IPS-15b (cell line): ENCODE measurements around the gene DHX9.
"Not testable (repeated sequence)": the region's sequence is repeated elsewhere in the genome, so short reads cannot be mapped to it uniquely, and the experiment has no call there.

ENCODE experiments used
- H3K27me3 ChIP-seq: one replicate; pipeline ENCODE4 v1.6.1; 2013; ENCODE audit warnings: low read length; ENCODE audit not compliant: control insufficient read depth, insufficient read depth
- H3K36me3 ChIP-seq: one replicate; pipeline ENCODE4 v1.6.1; 2013; ENCODE audit warnings: low read length; ENCODE audit not compliant: control insufficient read depth, insufficient read depth
- H3K4me1 ChIP-seq: one replicate; pipeline ENCODE4 v1.6.1; 2013; ENCODE audit warnings: mild to moderate bottlenecking, low read length; ENCODE audit not compliant: control insufficient read depth, insufficient read depth
- H3K4me3 ChIP-seq: one replicate; pipeline ENCODE4 v1.5.1; 2013; ENCODE audit warnings: low read depth, low read length
- H3K9ac ChIP-seq: one replicate; pipeline ENCODE4 v1.6.1; 2013; ENCODE audit warnings: low read depth, mild to moderate bottlenecking, low read length
- H3K9me3 ChIP-seq: one replicate; pipeline ENCODE4 v1.6.1; 2013; ENCODE audit warnings: mild to moderate bottlenecking, low read length; ENCODE audit not compliant: control insufficient read depth, insufficient read depth

DHX9 gene

GRCh38 chr1:182872881-182873280 is 33.7 kb downstream of the DHX9 start:
- Histone ChIP-seq H3K36me3 (peaks cover 52% of the 10 kb centered on the region), H3K27me3 (no peaks in the 10 kb centered on the region), H3K4me1 (no peaks in the 10 kb centered on the region), H3K9me3 (no peaks in the 10 kb centered on the region), H3K4me3 (no peak overlapping the region), H3K9ac (no peak overlapping the region)

DNA sequence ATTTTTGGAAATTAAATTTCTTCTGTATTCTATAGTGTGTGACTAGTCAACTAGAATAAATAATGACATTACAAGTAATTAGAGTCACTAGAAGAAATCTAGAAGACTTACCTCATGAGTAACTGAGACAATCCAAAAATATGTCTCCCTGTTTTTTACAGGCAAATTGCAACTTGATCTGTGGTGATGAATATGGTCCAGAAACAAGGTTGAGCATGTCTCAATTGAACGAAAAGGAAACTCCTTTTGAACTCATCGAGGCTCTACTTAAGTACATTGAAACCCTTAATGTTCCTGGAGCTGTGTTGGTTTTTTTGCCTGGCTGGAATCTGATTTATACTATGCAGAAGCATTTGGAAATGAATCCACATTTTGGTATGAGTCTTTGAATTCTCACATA is 36.7 kb downstream of the DHX9 start:
- Histone ChIP-seq H3K27me3 (no peaks in the 10 kb centered on the region), H3K4me3 (no peak overlapping the region), H3K9me3 (no peaks in the 10 kb centered on the region), H3K9ac (no peak overlapping the region), H3K36me3 (peaks cover 65% of the 10 kb centered on the region), H3K4me1 (no peaks in the 10 kb centered on the region)

DNA sequence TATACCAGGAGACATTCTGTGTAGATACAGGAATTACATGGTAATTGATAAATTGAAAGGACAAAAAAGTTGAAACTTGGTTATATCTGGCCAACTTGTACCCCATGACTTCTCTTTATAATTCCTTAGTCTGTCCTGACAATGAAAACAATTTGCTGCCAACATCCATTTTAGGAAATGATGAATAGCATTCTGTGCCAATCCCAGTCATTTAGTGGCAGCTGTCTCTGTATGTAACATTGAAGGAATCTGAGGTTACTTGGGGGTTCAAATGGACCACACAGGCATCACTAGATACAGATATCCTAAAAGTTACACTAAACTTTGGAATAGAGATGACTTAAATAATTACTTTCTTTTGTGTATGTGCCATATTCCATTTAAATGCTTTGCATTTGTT is 38.2 kb downstream of the DHX9 start:
- H3K4me3 ChIP-seq, result no peak overlapping the region
- no peaks in the 10 kb centered on the region for H3K9me3 ChIP-seq
- H3K9ac ChIP-seq, result no peak overlapping the region
- H3K36me3 ChIP-seq, result peaks cover 70% of the 10 kb centered on the region
- no peaks in the 10 kb centered on the region for H3K4me1 ChIP-seq
- H3K27me3 ChIP-seq, result no peaks in the 10 kb centered on the region

DNA sequence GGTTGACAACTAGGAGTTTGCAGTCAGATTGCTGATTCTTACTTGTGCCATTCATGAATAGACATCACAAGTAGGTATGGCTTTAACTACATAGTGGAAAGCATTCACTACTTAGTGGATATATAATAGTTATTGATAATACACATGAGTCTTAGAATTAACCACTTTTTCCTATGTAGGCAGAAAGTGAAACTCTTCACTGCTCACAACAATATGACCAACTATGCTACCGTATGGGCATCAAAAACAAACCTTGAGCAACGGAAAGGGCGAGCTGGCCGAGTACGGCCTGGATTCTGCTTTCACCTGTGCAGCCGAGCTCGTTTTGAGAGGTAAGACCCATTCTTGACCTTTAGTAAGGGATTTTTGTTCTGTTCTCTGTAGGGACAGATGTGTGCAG is 38.7 kb downstream of the DHX9 start:
- H3K4me3 ChIP-seq, result no peak overlapping the region
- no peaks in the 10 kb centered on the region for H3K27me3 ChIP-seq
- H3K9me3 ChIP-seq, result no peaks in the 10 kb centered on the region
- H3K9ac ChIP-seq, result no peak overlapping the region
- H3K36me3 ChIP-seq, result peaks cover 72% of the 10 kb centered on the region
- no peaks in the 10 kb centered on the region for H3K4me1 ChIP-seq

DNA sequence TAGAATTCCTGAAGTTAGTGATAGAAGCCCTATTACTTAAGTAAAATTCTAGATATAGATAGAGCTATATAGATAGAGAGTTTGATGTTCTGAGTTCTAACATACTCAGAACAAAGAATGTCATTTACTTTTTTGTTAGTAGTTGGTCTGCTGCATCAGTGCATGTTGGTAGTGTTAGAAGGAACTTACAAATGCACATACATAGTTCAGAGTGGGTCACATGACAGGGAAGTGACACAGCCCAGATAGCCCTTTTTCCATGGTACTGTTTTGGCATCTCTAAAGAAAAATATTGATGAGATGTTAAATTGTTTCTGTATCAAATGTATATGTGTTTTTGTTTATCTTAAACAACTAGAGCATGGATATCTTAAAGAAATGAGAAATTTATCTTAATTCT is 45.7 kb downstream of the DHX9 start:
- Histone ChIP-seq H3K4me1 (no peaks in the 10 kb centered on the region), H3K4me3 (no peak overlapping the region), H3K27me3 (no peaks in the 10 kb centered on the region), H3K9me3 (no peaks in the 10 kb centered on the region), H3K36me3 (peaks cover 56% of the 10 kb centered on the region), H3K9ac (no peak overlapping the region)

DNA sequence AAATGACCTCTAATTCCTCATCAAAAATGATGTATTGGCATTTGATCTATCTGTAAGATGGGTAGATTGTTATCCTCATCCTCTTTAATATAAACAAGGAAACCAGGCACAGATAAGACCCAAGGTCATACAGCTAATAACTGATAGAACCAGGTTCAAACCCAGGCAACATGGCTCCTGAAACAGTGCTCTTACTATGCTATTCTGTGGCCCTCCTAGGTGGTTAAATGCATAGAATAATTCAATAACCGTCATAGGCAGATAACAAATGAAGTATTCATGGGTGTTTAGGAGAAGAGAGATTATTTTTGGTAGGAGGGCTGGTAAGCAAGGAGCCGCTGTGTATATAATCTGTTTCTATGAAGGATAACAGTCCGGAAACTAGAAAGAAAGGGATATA is 46.4 kb downstream of the DHX9 start:
- H3K9ac ChIP-seq, result no peak overlapping the region
- H3K9me3 ChIP-seq, result no peaks in the 10 kb centered on the region
- peaks cover 50% of the 10 kb centered on the region for H3K36me3 ChIP-seq
- H3K27me3 ChIP-seq, result no peaks in the 10 kb centered on the region
- H3K4me1 ChIP-seq, result no peaks in the 10 kb centered on the region
- H3K4me3 ChIP-seq, result no peak overlapping the region

GRCh38 chr1:182886985-182887384 is 47.8 kb downstream of the DHX9 start:
- no peaks in the 10 kb centered on the region for H3K27me3 ChIP-seq
- peaks cover 39% of the 10 kb centered on the region for H3K36me3 ChIP-seq
- no peak overlapping the region for H3K4me3 ChIP-seq
- no peaks in the 10 kb centered on the region for H3K9me3 ChIP-seq
- peaks cover 2% of the 10 kb centered on the region for H3K4me1 ChIP-seq
- H3K9ac ChIP-seq, result no peak overlapping the region

DNA sequence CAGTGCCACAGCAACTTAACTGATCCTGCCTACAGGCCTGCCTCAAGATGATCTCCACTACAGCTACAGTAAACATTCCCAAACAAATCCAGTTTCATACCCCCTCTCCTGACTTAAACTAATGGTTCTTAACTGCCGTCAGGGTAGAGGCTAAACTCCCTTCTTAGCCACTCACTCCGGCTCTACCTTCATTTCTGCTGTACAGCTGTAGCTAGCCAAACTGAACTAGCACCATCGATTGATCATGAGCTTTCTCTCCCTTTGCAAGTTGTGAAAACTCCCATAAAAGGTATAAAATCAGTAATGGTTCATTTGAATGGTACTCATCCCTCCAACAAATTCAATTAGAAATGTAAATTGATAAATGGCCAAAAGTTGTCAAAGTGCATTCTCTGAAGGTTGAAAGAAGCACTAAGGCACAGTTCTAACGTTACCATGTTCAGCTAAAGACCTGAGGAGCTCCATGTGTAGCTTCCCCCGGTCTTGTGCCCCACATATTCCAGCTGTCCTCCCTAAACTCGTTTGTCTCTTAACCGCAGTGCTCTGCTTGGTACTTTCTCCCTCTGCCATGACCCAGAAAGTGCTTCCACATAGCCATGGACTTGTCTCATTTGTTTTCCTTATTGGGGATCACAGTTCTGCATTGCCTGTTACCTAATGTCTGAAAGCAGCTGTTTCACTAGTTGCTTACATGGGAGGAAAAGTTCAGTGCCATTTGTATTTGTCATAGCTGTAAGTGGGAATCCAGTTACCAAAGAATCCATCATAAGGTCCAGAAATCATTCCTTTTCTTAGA is 49.8 kb downstream of the DHX9 start:
- H3K4me1 ChIP-seq, result peaks cover 2% of the 10 kb centered on the region
- H3K9me3 ChIP-seq, result no peaks in the 10 kb centered on the region
- peaks cover 27% of the 10 kb centered on the region for H3K36me3 ChIP-seq
- no peaks in the 10 kb centered on the region for H3K27me3 ChIP-seq
- no peak overlapping the region for H3K4me3 ChIP-seq
- H3K9ac ChIP-seq, result no peak overlapping the region

DNA sequence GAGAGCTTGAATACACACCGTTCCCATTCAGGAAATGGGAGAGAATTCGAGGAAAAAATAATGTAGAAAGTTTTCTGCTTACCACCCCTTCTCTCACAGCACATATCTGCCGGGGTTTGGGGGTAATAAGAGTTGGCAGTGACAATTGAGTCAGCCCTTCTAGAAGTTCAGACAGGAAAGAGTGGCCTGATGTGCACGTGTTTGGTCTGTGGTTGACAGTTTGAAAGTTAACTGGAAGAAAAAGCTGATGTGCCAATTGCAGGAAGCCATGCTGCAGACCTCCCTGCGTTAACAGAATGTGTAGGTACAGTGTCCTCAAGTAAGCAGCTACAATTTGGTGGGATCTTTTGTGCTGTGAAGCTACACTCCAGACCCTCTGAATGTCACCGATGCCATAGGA is 50.9 kb downstream of the DHX9 start:
- H3K27me3 ChIP-seq, result no peaks in the 10 kb centered on the region
- H3K9me3 ChIP-seq, result no peaks in the 10 kb centered on the region
- no peak overlapping the region for H3K9ac ChIP-seq
- H3K4me3 ChIP-seq, result no peak overlapping the region
- H3K4me1 ChIP-seq, result peaks cover 2% of the 10 kb centered on the region
- peaks cover 20% of the 10 kb centered on the region for H3K36me3 ChIP-seq

- H3K9ac ChIP-seq, result no peak overlapping the region
- H3K4me3 ChIP-seq, result no peak overlapping the region
- peaks cover 2% of the 10 kb centered on the region for H3K4me1 ChIP-seq
- H3K36me3 ChIP-seq, result peaks cover 11% of the 10 kb centered on the region
- no peaks in the 10 kb centered on the region for H3K9me3 ChIP-seq
- no peaks in the 10 kb centered on the region for H3K27me3 ChIP-seq
These were observed 51.9 kb downstream of the DHX9 start for GRCh38 chr1:182890927-182891610.

- H3K4me3 ChIP-seq, result no peak overlapping the region
- H3K9ac ChIP-seq, result no peak overlapping the region
- no peaks in the 10 kb centered on the region for H3K9me3 ChIP-seq
- H3K4me1 ChIP-seq, result no peaks in the 10 kb centered on the region
- no peaks in the 10 kb centered on the region for H3K36me3 ChIP-seq
- no peaks in the 10 kb centered on the region for H3K27me3 ChIP-seq
These were observed 58.5 kb downstream of the DHX9 start for GRCh38 chr1:182897696-182898095.

- not testable (repeated sequence) for H3K27me3 ChIP-seq, H3K4me3 ChIP-seq, H3K36me3 ChIP-seq, H3K4me1 ChIP-seq, H3K9ac ChIP-seq, H3K9me3 ChIP-seq
These were observed 62.8 kb downstream of the DHX9 start for GRCh38 chr1:182901946-182902345.
